ENCODE results near the gene ZNF799. TPM values are rescaled to one million over a fixed set of nuclear protein-coding genes. Genes with fewer than 3 reads are reported as not detected.
"Not testable (repeated sequence)": the region's sequence is repeated elsewhere in the genome, so short reads cannot be mapped to it uniquely, and the experiment has no call there.

ZNF799 gene
- 1 to 10 TPM; 2.4 to 3.6 TPM for total RNA-seq
- long read RNA-seq, partial matches to known transcripts, result 0 of 2 reads
- long read RNA-seq, other reads (novel, unspliced or antisense), result 0 of 2 reads

DNA sequence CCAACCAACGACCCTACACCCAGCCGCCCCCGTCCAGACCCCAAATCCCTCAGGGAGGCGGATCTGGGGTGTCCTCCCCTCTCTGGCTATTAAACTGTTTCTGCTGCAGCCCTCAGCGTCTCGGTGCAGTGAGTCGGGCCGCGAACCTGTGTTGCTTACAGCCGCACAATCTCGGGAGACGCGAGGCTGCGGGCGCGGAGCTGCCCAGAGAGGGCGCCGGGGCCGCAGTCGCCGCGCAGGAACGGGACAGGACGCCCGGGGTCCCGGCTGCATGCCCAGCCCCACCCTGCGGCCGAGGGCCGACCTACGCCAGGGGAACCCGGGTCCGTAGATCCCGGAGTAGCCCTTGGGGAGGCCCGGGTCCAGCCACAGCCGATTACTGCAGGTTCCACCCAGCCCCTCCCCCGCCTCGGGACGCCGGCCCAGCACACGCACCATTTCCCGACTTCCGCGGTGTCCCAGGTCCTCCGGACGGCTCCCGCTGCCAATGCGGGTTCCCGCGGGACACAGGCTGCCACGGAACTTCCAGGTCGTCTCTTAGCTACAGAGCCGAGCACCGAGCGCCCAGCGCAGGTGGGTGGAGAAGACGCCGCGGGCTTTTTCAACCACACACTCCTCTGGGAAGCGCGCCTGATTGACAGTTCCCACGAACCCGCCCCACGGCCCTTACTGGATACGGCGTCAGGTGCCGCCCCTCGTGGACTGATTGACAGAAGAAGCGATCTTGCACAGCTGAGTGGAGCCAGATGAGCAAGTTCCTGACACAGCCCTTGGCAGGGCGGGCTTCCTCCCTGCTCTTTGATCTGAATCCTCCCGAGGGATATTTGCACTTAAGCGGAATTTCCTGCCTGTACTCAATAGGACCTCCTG is at the start of gene ZNF799:
ZNF799 (minus strand) TSS at position 639 of the 870 bp plus-strand sequence; CDS start at position 438, 201 bp downstream.
- ATAC-seq (peak; percentile 99 to 100), DNase-seq (peak; percentile 100)
- intact Hi-C loops (cut with DNase I), result no loop called here

DNA sequence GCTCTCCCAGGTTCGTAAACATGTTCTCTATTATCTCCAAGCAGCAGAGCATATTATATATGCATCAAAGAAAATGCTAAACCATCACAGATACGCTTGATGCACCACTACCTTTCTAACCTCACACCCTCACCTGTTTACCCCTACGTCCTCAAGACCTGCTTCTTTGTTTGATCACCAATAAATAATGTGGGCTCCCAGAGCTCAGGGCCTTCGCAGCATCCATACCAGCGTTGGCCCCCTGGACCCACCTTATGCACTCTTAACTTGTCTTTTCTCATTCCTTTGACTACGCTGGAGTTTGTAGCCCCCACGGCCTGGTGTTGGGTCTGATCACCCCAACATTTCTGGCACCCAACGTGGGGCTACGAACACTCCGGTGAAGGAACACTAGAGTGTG is 49.8 kb upstream of the ZNF799 start:
- DNase-seq (no peak), ATAC-seq (no peak)
- intact Hi-C loops (cut with DNase I), result no loop called here

DNA sequence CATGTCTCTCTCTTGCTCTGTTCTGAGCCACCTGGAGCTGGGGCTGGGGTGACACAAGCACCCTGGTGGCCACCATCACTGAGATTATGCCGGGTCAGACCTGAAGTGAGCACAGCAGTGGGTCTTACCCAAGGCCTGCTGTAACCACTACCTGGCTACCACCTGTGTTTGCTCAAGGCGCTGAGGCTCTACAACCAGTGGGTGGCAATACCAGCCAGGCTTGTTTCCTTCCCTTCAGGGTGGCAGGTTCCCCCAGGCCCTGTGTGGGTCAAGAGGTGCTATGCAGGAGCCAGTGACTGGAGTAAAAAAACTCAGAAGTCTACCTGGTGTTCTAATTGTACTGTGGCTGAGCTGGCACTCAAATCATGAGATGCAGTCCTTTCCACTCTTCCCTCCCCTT is 47.7 kb upstream of the ZNF799 start:
- no peak for DNase-seq
- intact Hi-C loops (cut with DNase I), result no loop called here
- no peak for ATAC-seq

DNA sequence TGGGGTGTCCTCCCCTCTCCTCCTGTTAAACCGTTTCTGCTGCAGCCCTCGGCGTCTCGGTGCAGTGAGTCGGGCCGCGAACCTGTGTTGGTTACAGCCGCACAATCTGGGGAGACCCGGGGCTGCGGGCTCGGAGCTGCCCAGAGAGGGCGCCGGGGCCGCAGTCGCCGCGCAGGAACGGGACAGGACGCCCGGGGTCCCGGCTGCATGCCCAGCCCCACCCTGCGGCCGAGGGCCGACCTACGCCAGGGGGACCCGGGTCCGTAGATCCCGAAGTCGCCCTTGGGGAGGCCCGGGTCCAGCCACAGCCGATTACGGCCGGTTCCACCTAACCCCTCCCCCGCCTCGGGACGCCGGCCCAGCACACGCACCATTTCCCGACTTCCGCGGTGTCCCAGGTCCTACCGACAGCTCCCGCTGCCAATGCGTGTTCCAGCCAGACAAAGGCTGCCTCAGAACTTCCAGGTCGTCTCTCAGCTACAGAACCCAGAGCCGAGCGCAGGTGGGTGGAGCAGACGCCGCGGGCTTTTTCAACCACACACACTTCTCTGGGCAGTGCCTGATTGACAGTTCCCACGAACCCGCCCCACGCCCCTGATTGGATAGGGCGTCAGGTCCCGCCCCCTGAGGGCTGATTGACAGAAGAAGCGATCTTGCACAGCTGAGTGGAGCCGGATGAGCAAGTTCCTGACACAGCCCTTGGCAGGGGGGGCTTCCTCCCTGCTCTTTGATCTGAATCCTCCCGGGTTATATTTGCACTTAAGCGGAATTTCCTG is 39.7 kb upstream of the ZNF799 start, which contains the start of gene ZNF443:
ZNF443 (minus strand) TSS at position 481 of the 776 bp plus-strand sequence; CDS start at position 374, 107 bp downstream.
- ATAC-seq (peak; percentile 100), DNase-seq (peak; percentile 99)
- intact Hi-C loops (cut with DNase I), result no loop called here

DNA sequence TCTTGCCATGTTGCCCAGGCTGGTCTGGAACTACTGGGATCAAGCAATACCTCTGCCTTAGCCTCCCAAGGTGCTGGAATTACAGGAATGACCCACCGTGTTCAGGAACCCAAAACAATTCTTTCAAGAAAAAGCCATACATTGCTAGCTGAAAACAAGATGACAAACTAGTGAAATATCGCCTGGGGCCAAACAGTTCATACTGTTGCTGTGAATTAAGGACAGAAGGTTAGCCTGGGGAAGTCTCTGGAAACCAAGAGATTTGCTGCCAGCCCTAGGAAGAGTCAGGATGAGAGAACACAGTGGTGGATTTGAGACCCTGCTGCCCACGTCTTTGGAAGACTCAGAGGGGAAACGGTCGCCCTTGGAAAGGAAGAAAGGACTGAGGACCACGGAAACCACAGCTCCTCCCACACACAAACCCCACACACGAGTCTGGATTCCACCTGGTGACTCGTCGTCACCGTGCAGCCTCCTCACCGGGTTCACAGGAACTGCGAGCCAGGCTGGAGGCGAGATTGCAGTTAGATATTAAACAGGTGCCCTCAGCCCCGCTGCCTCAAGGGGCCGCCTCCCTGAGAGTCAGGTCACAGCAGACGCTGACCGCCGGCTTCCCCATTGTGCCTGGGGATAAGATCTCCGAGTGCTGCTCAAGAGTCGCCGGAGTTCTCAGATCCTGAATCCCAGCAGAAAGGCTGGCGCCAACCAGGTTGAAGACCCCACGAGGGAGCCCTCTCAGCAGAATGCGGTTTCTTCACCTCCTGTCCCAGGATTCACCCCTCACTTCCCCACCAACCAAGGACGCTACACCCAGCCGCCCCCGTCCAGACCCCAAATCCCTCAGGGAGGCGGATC is 38.8 kb upstream of the ZNF799 start:
- intact Hi-C loops (cut with DNase I), result not testable (repeated sequence)
- peak in 1 of 2 donors; percentile 36 for ATAC-seq

DNA sequence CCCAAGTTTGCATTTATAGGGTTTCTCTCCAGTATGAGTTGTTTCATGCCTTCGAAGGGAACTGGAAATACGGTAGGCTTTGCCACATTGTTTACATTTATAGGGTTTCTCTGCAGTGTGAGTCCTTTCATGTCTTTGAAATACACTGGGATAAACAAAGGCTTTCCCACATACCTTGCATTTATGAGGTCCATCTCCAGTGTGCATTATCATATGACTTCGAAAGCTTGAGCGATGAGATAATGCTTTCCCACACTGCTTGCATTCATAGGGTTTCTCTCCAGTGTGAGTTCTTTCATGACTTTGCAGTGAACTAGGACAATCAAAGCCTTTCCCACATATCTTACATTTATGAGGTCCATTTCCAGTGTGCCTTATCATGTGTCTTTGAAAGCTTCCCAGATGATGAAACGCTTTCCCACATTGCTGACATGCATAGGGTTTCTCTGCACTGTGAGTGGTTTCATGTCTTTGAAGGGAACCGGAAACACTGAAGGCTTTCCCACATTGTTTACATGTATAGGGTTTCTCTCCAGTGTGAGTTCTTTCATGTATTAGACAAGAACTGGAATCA is 29.7 kb upstream of the ZNF799 start:
- ATAC-seq; intact Hi-C loops (cut with DNase I): not testable (repeated sequence)

More for the DNA sequence above, 38.8 kb upstream of the ZNF799 start:
- DNase-seq, result peak; percentile 21

DNA sequence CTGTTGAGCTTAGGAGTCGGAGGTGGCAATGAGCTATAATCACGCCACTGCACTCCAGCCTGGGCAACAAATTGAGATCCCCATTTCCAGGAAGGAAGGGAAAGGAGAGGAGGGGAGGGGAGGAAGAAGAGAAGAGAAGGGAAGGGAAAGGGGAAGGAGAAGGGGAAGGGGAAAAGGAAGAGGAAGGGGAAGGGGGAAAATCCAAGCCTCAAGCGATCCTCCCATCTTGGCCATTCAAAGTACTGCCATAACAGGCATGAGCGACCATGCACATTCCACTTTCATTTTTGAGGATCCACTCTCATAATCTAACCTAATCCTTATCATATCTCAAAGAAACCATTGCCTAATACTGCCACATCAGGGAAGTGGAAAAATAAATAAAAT is 24.8 kb upstream of the ZNF799 start:
- ATAC-seq (no peak), DNase-seq (no peak)
- intact Hi-C loops (cut with DNase I), result no loop called here

More for the DNA sequence above, 29.7 kb upstream of the ZNF799 start:
- not testable (repeated sequence) for DNase-seq

DNA sequence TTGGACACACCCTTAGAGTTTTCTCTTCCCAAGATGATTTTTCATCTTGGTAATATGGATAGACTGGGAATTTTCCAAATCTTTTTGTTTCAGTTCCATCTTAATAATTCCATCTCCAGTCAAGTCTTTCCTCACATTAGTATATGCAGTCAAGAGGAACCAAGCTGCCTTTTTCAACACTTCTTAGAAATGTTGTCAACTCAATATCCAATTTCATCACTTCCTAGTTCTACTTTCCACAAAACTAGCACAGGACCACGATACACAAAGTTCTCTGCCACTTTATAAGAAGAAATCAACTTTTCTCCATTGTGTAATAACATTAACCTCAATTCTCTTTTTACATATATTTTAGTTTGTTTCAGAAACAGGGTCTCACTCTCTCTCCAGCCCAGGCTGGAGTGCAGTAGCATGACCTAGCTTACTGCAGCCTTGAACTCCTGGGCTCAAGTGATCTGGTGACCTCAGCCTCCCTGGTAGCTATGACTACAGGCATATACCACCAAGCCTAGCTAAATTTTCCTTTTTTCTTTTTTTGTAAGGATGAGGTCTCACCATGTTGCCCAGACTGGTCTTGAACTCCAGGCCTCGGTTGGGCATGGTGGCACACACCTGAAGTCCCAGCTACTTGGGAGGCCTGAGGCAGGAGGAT is 24.3 kb upstream of the ZNF799 start:
- intact Hi-C loops (cut with DNase I), result no loop called here
- DNase-seq, result no peak
- no peak for ATAC-seq

DNA sequence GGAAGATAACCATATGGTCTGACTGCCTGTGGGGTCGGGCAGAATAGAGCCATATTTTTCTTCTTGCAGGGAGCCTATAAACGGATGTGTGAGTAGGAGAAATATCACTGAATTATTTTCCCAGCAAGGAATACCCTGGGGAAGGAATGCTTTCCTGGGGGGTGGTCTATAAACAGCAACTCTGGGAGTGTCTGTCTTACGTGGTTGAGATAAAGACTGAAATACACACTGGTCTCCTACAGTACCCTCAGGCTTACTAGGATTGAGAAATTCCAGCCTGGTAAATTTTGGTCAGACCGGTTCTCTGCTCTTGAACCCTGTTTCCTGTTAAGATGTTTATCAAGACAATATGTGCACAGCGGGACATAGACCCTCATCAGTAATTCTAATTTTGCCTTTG is 16.2 kb upstream of the ZNF799 start:
- DNase-seq; intact Hi-C loops (cut with DNase I); ATAC-seq: not testable (repeated sequence)

DNA sequence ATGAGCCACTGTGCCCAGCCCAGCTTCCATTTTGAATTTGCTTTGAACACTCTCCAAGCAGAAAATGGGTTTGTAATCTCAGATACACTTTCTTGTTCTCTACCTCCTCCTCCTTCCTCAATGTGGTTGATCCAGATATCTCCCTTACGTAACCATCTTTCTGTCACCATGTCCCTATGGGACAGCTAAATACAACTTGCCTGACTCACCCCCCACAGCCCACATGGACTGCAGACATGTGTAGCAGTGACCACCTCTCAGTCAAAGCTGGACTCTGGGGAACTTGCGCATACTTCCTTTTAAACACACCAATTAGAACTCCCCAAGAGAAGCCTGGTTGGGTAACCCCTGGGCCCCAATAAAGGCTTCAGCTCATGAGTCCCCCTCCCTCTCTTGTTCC is 10.8 kb upstream of the ZNF799 start:
- intact Hi-C loops (cut with DNase I), result no loop called here
- no peak for DNase-seq
- ATAC-seq, result no peak

DNA sequence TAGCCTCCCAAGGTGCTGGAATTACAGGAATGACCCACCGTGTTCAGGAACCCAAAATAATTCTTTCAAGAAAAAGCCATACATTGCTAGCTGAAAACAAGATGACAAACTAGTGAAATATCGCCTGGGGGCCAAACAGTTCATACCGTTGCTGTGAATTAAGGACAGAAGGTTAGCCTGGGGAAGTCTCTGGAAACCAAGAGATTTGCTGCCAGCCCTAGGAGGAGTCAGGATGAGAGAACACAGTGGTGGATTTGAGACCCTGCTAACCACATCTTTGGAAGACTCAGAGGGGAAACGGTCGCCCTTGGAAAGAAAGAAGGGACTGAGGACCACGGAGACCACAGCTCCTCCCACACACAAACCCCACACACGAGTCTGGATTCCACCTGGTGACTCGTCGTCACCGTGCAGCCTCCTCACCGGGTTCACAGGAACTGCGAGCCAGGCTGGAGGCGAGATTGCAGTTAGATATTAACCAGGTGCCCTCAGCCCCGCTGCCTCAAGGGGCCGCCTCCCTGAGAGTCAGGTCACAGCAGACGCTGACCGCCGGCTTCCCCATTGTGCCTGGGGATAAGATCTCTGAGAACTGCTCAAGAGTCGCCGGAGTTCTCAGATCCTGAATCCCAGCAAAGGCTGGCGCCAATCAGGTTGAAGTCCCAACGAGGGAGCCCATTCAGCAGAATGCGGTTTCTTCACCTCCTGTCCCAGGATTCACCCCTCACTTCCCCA is 1.0 kb downstream of the ZNF799 start:
- intact Hi-C loops (cut with DNase I), result not testable (repeated sequence)

DNA sequence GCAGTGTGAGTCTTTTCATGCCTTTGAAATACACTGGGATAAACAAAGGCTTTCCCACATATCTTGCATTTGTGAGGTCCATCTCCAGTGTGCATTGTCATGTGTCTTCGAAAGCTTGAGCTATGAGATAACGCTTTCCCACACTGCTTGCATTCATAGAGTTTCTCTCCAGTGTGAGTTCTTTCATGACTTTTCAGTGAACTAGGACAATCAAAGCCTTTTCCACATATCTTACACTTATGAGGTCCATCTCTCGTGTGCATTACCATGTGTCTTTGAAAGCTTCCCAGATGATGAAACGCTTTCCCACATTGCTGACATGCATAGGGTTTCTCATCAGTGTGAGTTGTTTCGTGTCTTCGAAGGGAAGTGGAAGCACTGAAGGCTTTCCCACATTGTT is 9.9 kb downstream of the ZNF799 start:
- intact Hi-C loops (cut with DNase I); ATAC-seq: not testable (repeated sequence)

More for the DNA sequence above, 1.0 kb downstream of the ZNF799 start:
- peak; percentile 12 to 30 for ATAC-seq
- DNase-seq, result peak; percentile 26

DNA sequence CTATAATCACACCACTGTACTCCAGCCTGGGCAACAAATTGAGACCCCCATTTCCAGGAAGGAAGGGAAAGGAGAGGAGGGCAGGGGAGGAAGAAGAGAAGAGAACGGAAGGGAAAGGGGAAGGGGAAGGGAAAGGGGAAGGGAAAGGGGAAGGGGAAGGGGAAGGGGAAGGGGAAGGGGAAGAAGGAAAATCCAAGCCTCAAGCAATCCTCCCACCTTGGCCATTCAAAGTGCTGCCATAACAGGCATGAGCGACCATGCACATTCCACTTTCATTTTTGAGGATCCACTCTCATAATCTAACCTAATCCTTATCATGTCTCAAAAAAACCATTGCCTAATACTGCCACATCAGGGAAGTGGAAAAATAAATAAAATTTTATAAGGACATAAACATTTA is 14.7 kb downstream of the ZNF799 start:
- ATAC-seq; intact Hi-C loops (cut with DNase I); DNase-seq: not testable (repeated sequence)

More for the DNA sequence above, 9.9 kb downstream of the ZNF799 start:
- not testable (repeated sequence) for DNase-seq

DNA sequence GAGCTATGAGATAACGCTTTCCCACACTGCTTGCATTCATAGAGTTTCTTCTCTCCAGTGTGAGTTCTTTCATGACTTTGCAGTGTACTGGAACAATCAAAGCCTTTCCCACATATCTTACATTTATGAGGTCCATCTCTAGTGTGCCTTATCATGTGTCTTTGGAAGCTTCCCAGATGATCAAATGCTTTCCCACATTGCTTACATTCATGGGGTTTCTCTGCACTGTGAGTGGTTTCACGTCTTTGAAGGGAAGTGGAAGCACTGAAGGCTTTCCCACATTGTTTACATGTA is 20.7 kb downstream of the ZNF799 start:
- intact Hi-C loops (cut with DNase I), result no loop called here

DNA sequence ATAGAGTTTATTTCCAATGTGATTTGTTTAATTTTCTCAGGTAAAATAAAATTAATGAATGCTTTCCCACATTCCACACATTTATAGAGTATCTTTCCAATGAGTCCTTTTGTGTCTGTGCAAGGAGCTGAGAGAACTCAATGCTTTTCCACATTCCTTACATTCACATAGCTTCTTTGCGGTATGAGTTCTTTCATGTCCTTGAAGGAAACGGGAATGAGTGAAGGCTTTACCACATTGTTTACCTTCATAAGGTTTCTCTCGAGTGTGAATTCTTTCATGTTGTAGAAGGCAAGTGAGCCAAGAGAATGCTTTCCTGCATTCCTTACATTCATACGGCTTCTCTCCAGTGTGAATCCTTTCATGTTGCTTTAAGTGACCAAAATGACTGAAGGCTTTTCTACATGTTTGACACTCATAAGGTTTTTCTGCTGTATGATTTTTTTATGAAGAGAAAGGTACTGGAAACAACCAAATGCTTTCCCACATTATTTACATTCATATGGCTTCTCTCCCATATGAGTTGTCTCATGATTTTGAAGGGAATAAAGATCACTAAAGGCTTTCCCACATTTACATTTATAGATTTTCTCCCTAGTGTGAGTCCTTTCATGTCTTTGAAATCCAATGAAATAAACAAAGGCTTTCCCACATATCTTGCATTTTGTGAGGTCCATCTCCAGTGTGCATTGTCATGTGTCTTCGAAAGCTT is 21.2 kb downstream of the ZNF799 start:
- intact Hi-C loops (cut with DNase I), result no loop called here
- no peak for ATAC-seq
- DNase-seq, result no peak

More for the DNA sequence above, 20.7 kb downstream of the ZNF799 start:
- DNase-seq (no peak), ATAC-seq (no peak)

DNA sequence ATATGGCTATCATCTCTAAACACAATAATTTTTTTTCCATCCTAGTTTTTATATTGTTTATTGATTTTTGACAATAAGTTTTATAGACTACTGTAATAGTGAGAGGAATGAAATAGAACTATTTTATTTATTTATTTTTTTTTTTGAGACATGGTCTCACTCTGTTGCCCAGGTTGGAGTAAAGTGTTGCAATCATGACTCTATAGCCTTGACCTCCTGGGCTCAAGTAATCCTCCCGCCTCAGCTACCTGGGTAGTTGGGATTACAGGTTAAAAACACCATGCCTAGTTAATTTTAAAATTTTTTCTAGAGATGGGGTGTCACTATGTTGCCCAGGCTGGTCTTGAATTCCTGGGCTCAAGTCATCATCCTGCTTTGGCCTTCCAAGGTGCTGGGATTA is 27.0 kb downstream of the ZNF799 start:
- ATAC-seq, result no peak
- no peak for DNase-seq
- intact Hi-C loops (cut with DNase I), result no loop called here
